Fibroblast of skin of right biceps (primary cell): ENCODE data around the gene KLHL12.
A peak's percentile ranks its signal among the peaks of the same experiment; 100 is the strongest.

Source experiments
- DNase-seq: peaks from one replicate; pipeline ENCODE4 v3.0.0-alpha.2; 2013

KLHL12 gene

DNA sequence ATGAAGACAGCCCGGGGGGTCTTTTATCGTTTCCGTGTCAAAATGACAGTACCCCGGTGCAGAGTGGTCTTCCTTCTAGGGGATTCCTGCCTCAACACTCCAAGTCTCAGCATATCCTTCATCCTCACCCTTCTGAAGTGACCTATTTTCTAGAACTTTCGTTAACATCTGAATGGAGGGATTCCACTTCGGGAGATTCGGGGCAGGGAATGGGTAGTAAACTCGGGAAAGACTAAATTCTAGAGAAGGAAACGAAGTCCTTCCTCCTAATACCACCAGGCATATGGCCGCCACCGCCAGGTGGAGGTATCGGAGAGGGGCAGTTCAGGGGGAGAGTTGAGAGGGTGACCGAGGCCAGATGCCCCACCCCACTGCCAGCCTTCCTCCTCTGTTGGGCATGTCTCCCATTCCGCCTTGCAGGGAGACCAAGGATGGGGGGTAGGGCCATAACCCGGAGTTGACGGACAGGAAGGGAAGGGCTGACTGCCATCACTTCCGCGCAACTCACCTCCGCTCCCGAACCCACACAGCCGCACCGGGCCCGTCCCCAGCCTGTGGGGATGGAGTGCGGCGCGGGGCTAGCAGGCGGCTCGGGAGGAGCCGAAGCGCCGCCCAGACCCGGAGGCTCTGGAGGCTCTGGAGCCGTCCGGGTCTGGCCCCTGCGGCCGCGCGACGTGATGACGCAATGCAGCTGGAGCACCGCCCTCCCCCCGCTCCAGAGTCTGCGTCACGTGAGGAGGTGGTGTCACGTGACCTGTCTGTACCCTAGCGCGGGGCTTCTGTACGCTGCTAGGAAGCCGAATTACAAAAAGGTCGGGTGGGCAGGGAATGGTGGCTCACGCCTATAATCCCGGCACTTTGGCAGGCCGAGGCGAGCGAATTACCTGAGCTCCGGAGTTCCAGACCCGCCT is at the start of gene KLHL12:
Gene KLHL12, minus strand, starts transcription at position 654 of the 911 bp plus-strand sequence. CDS start 2,072 bp downstream, outside the sequence.
- peak; percentile 97 for DNase-seq

DNA sequence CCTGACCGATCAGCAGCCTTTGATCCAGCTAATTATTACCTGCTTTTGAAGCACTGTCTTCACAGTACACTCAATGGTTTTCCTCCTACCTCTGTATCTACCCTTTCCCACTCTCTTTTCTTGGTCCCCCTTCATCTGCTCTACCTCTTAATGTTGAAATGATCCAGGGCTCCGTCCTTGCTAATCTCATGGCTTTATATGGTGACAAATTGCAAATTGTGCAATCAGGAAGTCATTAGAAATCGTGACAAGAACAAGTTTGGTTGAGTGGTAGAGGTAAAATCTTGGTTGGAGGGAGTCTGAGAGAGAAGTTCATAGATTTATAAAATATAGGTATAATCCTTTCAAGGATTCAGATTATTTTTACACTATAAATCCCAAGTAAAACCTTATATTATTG is 49.6 kb upstream of the KLHL12 start:
- no peak for DNase-seq

DNA sequence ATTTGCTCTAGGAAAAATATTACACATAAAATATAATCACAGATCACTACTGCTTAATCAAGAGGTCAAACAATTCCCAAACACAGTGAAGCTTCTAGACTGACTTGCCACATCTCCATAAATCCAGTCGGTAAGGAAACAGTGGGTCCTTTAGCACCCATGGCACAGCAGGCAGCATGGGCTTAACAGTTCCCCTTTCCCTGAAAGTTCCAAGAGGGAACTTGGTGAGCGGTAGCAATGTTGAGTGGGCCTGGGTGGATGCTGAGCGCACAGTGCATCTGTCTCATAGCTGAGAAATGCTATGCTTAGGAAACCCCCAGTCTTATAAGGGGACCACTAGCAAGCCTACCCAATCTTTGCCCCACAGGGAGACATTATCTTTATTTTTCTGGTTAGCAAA is 47.8 kb upstream of the KLHL12 start:
- DNase-seq, result no peak

DNA sequence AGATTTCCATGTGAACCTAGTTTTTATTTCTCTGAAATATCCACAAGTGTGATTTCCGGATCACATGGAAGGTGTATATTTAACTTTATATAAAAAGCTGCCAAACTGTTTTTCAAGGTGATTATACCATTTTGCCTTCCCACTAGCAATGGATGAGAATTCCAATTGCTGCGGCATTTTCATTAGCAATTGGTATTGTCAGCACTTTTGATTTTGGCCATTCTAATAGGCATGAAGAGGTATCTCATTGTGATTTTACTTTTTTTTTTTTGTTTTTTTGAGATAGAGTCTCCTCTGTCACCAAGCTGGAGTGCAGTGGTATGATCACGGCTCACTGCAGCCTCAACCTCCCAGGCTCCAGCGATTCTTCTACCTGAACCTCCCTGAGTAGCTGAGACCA is 45.0 kb upstream of the KLHL12 start:
- no peak for DNase-seq

DNA sequence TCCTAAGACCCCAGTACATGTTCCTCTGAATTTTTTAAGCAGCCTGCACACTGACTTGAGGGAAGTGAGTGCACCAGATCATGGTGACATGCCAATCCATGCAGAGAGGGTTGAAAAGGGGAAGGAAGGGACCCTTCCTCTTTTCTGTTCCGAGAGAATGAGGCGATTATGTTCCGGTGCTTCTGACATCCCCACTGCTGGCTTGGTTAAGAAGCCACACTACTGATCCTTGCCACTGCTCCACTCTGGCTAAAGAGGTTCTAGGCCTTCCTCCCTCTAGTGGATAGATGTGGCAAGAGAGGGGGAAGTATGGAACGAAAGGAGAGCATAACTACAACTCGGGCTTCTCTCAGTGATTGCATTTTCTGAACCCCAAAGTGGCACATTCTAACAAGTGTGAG is 41.9 kb upstream of the KLHL12 start:
- DNase-seq, result peak; percentile 58

DNA sequence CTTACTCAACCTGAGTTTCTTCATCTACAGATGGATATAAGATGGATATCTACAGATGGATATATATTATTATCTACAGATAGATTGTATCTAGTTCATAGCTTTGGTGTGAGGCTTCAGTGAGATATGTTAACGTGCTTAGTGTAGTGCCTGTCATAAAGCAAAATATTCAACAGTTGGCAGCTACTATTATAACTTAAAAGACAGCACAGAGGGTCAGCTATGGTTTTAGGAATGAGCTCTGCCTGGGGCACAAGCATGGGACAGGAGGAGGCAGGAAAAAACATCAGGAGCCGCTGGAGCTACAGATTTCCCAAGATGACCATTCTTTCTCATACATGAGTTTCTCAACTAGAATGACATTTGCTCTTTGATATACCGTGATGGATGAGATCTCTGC is 41.3 kb upstream of the KLHL12 start:
- DNase-seq, result no peak

DNA sequence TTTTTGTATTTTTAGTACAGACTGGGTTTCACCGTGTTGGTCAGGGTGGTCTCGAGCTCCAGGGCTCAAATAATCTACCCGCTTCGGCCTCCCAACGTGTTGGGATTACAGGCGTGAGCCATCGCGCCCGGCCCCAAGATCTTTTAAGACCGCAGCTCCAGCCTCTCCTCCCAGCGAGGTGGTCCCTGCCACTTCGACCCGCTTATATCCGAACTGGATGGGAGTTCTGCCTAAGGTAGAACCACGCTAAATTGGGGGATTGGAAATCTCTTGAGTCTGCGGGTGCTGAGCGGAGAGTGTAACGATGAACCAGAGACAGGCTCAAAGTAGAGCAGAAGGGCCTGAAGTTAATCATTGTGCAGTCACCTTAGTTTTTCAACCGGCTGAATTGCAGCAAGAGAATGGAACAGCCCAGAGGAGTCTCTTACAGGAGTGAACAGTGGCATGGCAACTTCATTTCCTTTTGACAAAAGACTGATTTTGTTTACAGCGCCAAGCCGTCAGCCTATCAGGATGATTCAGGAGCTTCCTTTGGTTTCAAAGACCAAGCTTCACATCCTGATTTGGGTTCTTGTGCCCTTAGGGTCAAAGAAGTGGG is 40.7 kb upstream of the KLHL12 start:
- no peak for DNase-seq

DNA sequence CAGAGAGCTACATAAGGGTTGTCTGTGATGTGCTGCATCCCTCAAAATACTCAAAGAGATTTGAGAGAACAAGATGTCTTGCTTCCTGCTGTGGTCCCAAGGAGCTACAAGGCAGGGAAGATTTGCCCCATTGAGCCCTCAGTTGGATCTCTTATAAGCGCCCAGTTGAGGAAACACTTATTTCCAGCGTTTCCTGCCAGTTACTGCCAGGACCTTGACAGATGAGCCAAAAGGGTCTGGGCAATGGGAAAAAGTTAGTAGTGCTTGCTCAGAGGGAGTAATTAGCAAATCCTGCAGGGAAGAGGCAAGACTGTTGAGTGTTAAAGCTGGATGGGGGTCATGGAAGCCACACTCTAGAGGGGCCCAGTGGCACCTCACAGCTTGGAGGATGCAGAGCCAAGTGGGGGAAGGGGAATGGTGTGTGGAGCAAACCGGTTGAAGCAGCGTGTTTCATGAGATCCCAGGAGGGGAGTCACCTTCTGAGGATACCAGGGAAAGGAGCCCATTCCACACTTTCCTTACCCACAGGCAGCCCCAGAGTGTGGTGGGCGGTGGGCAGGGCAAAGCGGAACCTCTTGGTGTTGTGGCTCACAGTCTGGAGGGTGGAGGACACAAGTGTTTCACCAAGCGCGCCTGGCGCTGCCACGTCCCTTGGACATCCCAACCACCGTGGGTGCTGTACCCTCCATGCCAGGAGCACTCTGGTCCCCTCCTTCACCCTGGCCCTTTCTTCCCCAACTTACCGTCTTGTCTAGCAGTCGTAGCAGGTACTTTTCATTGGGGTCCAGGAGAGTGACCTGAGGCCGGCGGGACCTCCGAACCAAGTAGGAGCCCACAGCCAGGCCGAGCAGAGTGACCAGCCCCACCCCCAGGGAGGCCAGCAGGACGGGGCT is 39.2 kb upstream of the KLHL12 start:
- DNase-seq, result no peak

DNA sequence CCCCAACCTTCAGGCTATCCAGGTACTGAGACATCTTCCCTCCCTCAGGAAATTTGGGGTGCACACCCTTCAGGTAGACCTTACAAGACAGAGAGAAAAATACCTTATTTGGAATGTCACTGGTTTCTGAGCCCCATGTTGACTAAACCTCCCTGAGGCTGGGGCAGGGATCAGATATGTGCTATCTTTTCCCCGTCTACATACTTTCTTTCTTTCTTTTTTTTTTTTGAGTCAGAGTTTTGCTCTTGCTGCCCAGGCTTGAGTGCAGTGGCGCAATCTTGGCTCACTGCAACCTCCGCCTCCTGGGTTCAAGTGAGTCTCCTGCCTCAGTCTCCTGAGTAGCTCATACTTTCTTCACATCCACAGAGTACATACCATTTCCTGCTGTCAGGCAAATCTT is 38.4 kb upstream of the KLHL12 start:
- DNase-seq, result no peak

DNA sequence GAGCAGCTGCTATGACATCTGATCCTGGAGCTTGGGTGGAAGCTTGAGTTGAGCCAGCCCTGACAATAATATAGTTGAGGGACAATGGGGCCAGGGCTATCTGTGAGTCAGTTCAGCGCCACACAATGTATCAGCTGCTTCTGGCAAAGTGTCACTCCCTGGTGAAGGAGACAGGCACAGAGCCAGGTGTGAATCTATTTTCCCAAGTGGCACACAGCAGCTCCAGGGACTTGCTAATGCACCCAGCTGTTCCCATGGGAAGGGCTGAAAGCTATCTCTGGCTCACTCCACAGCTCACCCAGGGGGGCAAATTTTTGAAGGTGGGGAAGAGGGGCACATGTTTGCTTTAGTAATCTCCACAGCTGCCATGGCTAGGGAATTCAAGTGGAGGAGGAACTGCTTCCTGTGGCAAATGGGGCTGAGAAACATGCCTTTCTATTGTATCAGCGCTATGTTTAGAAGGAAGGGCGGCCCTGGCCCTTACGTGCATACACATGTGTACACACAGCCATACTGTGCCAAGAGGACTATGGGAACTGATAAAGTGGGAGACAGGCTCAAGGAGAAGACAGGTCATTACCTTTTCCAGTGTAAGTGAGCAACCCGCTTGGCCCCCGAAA is 37.9 kb upstream of the KLHL12 start:
- peak; percentile 33 for DNase-seq

DNA sequence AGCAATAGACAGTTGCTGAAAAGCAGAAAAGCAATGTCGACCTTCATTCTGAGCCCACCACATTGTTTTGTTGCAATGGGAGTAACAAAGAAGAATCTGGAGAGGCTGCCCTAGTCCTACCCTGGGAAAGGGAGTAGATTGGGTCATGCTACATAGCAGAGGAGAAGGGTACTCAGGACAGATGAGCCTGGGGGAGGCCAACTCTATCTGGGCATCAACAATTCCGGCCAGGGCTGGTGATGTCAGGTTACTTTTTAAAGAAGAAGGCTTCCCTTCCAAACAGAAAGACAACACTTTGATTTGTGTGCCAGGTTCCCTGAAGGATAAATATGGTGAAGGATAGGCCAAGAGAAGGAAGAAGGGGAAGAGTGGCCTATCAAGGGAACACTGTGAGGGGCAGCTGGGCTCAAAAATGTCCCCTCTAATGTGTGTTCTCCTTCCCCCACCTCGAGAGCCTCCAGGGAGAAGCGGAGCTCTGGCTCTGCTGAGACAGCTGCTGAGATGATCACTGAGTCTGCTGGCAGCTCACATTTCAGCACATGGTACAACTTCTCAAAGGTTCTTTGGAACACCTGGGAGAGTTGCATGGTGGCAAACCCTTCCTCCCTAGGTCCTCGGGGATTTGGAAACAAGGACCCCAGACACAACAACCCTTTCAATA is 34.3 kb upstream of the KLHL12 start:
- DNase-seq, result no peak

DNA sequence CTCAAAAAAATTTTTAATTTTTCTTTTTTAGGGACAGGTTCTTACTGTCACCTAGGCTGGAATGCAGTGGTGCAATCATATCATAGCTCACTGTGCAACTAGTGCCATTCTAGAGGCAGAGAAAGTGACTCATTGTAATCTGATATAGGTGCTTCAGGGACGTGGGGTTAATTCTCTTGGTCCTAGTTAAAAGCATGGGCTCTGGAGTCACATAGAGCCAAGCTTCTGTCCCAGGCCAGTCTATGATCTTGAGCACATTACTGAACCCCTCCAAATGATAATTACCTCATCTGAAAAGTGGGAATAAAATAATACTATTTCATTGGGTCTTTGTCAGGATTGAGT is 32.2 kb upstream of the KLHL12 start:
- DNase-seq, result peak; percentile 57

DNA sequence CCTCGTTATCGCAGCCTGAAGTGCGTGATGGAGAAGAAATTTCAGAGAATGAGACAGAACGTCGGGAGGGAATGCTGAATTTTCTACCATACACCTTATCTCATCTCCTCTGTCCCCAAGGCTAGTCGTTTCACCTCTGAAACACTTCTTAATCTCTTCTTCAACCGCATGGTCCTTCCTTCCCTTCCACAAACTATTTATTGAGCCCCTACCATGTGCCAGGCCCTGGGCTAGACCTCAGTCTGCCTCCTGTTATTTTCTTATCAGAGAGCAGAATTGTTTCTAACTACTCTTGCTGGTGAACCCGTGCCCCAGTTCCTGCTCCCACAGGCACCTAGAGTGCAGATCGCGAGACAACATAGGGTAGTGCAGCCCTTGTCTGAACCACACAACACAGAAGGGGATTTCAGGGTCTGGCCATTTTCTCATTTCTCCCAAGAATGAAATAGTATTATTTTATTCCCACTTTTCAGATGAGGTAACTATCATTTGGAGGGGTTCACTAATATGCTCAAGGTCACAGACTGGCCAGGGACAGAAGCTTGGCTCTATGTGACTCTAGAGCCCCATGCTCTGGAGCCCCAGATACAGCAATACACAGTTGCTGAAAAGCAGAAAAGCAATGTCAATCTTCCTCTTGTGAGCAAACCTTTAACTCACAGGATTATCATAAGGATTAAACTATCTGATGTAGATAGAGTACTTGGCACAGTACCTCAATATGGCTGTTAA is 31.7 kb upstream of the KLHL12 start:
- DNase-seq, result no peak

DNA sequence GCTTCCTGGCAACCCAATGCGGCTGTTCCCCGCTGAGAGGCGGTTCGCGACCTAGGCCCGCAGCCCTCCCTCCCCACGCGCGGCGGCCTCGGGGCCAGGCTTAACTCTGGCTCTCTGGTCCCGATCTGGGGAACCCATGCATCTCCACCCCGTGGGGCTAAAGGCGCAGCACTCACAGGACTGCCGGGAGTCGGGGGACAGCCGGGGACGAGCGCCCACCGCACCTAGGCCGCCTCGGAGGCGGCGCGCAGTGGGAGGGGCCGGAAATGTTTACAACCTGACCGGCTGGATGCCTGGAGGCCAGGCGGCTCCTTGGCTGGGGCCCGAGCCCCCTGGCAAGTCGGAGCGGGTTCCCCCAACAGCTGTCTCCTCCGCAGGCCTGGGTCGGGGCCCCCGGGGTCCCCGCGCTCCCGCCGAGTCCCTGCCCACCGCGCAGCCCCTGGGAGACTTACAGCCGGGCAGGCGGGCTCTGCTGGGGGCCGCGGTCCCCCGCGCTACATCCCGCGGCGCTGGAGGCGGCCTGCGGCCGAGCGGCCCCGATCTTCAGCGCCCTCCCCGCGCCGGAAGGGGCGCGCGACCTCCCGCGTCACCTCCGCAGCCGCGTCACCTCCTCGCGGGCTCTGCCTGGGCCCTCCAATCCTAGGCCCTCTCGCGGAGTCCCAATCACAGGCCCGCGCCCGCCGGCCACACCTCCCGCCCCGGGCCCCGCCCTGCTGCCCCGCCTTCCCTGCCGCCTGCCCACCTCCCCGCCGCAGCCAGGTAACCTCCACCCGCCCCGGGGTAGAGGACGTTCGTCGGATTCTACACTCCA is 30.9 kb upstream of the KLHL12 start, which contains the start of gene ADIPOR1:
Gene ADIPOR1, minus strand, starts transcription at position 580 of the 811 bp plus-strand sequence. CDS start 7,242 bp downstream, outside the sequence.
- peak; percentile 85 for DNase-seq

DNA sequence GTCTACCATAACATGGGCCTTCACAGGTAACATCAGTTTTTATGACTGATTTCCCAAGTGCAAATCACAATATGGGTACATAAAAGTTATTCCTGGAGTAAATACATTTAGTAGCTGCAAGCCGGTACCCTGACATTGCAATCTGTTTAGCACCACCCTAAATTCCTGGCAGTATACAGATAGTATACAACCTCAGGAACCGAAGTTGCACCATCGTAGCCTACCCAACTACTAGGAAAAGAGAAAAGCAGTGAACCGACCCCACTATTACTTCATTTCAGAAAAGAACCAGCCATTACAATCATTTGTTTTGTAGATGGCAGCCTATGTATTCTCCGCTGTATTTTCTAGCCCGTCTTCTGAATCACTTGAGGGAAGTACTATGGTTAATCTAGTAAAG is 29.9 kb upstream of the KLHL12 start:
- DNase-seq, result no peak

DNA sequence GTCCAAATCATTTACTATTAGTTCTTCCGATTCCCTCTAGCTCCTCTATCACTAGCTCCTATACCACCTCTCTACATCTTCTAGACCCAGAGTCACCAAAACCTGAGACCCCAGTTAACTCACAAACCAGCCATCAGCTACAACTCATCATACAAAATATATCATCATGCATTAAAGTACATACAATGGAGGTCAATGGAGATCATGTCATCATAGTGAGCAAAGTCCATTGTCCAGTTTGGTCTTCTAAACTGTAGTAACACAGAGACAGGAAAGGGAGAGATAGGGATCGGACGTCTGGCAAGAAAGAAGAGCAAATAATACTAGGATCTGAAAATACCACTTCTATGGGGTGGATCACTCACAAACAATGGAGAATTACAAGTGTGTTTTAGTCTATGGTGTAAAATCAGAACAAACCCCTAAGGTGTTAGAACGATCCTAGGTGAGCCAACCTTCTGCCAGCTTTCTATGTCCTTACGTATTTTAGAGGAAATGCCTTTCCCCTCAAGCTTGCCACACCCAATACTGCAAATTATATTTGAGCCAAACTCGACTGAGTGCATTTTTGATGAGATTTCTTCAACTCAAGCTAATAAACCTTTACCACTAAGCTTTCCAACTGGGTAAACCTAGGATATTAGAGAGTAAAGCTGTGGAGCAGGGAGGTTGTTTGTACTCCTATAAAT is 27.2 kb upstream of the KLHL12 start:
- DNase-seq, result no peak

DNA sequence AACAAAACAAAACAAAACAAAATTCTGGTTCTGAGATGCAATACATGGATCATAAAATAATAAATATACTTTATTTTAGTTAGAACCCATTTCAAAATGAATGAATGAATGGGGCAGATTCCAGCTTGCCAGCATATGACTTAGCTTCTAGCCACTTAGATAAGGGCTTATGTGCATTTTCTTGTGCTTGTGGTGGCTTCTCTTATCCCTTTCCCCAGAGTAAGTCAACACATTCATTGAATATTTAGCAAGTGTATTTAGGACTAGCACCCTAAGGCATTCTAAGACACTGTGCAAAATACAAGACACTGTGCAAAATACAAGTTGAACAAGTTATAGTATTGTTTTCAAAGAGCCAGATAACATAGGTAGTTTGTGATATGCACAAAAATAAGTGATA is 26.4 kb upstream of the KLHL12 start:
- no peak for DNase-seq

DNA sequence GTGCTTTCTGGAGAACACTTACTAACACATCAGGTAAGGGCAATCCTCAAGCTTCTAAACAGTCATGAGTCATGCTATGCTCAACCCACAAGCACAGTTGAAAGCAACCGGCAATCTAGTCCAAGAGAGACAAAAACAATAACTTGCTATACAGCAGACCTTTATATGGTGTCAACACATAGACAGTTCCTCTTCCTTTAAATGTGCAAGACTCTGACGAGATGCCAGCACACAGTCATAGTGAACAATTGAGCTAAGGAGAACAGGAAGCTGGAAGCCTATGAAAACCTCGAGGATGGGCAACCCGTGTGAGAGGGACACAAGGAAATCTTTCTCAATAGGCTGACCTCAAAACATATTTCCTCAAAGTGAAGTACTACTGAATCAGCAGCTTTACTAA is 25.8 kb upstream of the KLHL12 start:
- DNase-seq, result peak; percentile 24

DNA sequence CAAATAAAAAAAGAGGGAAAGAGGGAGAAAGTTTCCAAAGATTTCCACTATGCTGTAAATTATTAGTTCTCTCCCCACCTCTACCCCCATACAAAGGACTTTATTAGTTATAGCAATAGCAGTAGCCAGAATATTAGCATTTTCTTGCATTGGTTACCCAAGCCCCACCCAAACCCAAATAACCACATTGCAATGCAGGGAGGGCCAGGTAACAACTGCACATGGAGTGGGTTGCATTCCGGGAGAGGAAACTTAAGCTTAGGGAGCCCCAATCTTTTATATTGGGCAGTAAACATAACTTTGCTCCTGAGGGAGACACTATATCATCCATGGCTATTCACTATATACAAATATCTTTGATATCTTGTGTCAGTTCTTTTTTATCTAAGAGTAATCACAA is 25.1 kb upstream of the KLHL12 start:
- no peak for DNase-seq

DNA sequence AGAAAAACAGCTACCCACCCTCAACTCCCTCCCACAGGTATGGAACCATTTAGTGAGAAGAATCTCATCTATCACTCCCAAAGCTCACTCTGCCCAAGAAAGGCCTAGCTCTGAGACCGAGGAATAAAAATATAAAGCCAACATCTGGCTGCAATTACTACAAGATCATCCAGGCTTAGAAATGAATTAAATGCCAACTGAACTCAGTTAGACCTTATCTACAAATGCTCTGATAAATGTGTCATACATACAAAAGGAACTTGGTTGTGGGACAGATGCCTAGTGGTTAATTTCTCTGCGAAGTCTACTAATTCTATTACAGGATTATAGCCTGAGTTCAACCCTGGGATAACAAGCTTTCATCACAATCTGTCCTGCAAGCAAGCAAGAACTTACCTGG is 24.4 kb upstream of the KLHL12 start:
- DNase-seq, result no peak
